Left colon (tissue), 2 donors: Measurements from ENCODE around the gene TRIP13. TPM values are rescaled to one million over a fixed set of nuclear protein-coding genes. Genes with fewer than 3 reads are reported as not detected.
"Not testable (repeated sequence)": the region's sequence is repeated elsewhere in the genome, so short reads cannot be mapped to it uniquely, and the experiment has no call there.

Experiments
- ATAC-seq: fragments of 200-7000 bp; cut with Tn5 transposase; one replicate; pipeline ENCODE4 v1.9.1; 2020; ENCODE audit warnings: mild to moderate bottlenecking, moderate library complexity
- DNase-seq, 2 donors: peaks; one replicate each; pipeline ENCODE4 v3.0.0-alpha.2; 2020
- intact Hi-C, 2 donors: fragments of 100-400 bp; cut with DNase I in 1 of 2; cut with micrococcal nuclease in 1 of 2; formaldehyde crosslinking; loops; one replicate each; pipeline versions ENCODE4 v1.11.2 to v1.14.0; 2022; cut with DNase I, micrococcal nuclease
- total RNA-seq, 2 donors: library from RNA; stranded (reverse); fragmentation: NEBNext Ultra II Directional; extraction: Animal tissue kit (Norgen Biotek cat#: 25700); gene quantifications; one replicate each; pipeline ENCODE4 v1.2.1, GENCODE V29; 2021
- donor health status: DM: no; HTN: no; CAD: no.
- donor health status: DM: yes; HTN: yes; CAD: no.

Gene TRIP13
- total RNA-seq, 2 donors from 2014 or later, result 2.1 to 4.3 TPM

DNA sequence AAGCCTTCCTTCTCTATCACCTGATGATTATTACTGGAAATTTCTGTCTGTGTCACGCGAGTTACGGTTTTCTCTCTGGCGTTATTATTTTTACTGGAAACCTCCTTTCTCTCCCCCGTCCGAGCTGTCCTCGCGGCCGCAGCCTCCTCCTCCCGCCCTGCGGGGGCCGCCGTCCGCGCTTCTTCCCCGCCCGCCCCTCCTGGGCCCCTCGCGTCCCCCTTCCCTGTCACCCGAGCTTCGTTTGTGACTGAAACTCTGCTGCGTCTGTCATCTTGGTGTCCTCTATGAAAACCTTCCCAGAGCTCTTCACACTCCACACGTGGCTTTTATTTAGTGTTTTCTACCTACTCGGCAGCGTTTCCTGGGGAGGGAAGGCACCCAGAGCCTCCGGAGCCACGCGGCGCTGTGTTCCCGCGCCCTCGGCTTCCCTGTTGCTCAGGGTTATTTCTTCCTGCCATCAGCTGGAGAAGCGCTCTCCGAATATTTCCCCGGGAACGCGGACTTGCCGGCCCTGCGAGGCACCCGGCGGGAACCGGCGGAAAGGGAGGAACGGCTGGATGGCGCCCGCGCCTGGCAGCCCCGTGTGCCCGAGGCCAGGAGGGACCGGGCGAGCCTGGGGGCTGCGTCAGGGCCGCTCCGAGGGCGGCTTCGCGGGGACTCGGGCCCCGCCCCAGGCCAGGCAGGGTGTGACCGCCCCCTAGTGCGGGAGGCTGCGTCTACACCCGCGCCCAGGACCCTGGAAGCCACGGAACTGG is 33.9 kb downstream of the TRIP13 start:
- peak; percentile 61 for ATAC-seq
- DNase-seq, result peak in 1 of 2 donors; percentile 27

DNA sequence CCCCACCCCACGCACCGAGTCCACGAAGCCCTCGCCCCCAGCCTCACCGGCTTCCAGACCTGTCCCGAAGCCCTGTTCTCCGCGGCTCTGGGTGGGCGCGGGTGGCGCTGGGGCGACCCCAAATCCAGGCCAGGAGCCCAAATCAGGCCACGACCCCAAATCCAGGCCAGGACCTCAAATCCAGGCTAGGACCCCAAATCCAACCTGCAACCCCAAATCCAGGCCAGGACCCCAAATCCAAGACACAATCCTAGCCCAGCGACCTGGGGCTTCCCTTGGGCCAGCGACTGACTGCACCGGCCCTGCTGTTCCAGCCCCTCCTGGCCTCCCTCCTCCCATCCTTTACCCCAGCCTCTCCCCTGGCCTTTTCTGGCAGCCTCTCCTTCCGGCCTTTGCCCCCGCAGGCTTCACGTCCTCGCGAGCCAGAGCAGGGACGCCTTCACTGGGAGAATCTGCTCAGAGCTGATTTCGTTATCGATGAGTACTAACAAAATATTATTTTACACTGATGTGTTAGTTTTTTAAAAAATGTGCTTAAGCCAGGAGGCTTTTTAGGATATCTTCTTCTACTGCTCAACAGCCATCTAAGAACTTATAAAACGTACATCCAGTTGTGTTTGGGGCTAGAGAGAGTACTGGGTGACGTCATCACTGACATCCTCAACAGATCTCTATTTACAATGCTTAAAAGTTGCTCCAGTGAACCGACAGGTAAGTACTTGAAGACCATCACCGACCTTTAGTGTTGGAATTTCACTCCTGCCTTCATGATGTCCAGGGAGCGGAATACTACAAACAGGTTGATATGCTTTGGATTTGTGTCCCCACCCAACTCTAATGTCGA is 34.7 kb downstream of the TRIP13 start:
- intact Hi-C loops, result loop anchor here (10.0 kb wide), 1 partner anchor 217 kb away; no protein-coding TSS in a partner anchor
- ATAC-seq, result no peak
- DNase-seq, result no peak

More for the DNA sequence above, 33.9 kb downstream of the TRIP13 start:
- intact Hi-C loops, result loop anchor here (10.0 kb wide), 1 partner anchor 218 kb away; no protein-coding TSS in a partner anchor

DNA sequence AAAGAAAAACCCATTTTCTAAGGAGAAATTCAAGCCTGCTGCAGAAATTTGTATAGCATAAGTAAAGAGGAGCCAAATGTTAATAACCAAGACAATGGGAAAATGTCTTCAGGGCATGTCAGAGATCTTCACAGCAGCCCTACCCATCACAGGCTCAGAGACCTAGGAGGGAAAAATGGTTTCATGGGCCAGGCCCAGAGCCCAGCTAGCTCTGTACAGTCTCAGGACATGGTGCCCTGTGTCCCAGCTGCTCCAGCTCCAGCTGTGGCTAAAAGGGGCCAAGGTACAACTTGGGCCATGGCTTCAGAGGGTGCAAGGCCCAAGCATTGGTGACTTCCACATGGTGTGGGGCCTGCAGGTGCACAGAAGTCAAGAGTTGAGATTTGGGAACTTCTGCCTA is 36.5 kb downstream of the TRIP13 start:
- not testable (repeated sequence) for DNase-seq, ATAC-seq
- intact Hi-C loops, result loop anchor here (10.0 kb wide), 1 partner anchor 216 kb away; no protein-coding TSS in a partner anchor

DNA sequence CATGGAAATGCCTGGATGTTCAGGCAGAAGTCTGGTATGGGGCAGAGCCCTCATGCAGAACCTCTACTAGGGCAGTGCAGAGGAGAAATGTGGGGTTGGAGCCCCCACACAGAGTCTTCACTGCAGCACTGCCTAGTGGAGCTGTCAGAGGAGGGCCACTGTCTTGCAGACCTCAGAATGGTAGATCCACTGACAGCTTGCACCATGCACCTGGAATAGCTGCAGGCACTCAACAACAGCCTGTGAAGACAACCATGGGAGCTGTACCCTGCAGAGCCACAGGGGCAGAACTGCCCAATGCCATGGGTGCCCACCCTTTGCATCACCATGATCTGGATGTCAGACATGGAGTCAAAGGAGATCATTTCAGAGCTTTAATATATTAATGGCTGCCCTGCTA is 36.9 kb downstream of the TRIP13 start:
- intact Hi-C loops, result loop anchor here (10.0 kb wide), 1 partner anchor 215 kb away; no protein-coding TSS in a partner anchor
- ATAC-seq (no peak), DNase-seq (no peak)

DNA sequence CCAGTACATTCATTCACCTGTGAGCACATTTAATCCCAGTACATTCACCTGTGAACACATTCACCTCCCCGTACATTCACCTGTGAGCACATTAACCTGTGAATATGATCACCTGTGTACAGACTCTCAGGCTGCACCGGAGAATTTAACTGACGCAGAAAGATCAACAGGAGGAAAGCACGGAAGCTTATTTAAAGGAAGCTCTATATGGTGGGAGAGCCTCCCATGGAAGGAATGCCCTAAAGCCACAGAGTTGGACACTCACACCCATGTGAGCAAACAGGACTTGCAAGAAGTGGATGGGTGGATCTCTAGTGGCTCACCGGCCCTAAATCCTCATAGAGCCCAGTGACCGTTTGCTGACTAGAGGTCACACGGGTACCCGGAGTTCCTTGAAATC is 38.2 kb downstream of the TRIP13 start:
- ATAC-seq (peak; percentile 82), DNase-seq (no peak)
- intact Hi-C loops, result no loop called here

DNA sequence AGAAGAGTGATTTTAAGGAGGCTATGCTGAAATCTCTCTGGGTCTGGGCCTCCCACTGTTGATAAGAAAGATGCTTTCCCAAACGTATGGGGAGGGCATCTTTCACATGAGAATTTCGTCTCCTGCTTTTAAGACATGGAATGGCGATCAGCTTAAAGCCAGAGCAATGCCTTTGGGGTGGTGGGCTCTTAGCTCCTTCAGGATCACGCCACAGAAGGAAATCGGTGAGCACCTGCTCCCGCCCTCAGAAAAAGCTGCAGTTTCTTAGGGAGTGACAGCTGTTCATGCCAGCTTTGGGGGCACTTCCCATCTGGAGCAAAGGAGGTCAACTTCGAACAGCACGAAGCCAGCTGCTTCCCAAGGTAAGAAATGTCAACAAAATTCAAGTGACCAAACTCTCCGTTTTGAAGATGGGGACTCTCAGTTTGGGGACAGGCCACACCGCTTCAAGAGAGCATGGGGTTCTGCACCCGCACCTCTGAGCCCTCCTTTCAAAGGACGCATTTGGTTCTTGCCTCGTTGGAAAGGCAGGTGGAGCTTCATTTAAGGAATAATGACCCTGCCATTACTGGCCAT is 39.0 kb downstream of the TRIP13 start:
- no peak for DNase-seq
- intact Hi-C loops, result no loop called here
- no peak for ATAC-seq

DNA sequence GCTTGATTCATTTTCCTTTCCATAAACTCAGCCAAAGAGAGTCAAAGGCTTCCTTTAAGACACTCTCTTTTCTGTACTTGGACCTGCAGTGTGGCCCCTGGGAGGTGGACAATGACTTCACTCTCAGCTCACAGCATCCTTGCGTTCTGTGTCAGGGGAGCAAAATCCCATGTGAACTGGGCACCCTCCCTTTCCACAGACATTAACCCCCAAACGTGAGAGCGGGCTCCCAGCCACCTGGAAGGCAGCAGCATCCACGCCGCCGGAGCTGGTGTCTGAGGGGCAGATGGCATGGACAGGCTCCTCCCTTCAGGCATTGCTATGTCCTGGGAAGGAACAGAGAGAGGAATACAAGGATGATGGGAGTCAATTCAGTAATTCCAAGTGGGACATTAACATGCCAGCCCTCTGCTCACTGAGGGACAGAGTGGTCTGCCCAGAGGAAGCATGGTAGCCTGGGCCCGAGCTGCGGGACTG is 39.5 kb downstream of the TRIP13 start:
- DNase-seq (no peak), ATAC-seq (no peak)
- intact Hi-C loops, result no loop called here

DNA sequence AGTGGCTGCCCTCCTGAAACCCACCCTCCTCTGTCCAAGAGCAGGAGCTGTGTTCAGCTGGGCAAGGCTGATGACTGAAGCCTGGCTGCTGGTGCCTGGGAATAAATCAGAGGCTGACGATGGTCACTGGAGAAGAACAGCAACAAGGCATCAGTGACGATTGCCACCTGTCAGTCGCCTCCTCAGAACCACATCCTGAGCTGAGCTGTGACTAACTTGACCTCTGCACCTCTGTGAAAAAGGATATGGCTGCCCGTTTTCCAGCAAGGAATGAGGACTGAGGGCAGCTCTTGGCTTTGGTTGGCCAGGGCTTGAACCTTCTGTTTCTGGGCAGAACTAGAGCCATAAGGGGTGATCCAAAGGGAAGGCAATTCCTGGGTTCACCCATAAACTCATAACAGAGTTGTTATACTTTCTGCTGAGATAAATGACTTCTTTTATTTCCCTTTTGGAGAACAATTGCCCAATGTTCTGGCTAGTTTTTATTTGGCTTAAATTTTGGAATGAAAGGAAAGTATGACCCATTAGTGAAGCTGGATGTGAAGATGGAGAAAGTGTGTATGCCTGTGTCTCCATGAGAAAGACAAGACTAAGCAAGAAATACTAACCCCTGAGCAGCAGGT is 40.1 kb downstream of the TRIP13 start:
- ATAC-seq (no peak), DNase-seq (no peak)
- intact Hi-C loops, result no loop called here

DNA sequence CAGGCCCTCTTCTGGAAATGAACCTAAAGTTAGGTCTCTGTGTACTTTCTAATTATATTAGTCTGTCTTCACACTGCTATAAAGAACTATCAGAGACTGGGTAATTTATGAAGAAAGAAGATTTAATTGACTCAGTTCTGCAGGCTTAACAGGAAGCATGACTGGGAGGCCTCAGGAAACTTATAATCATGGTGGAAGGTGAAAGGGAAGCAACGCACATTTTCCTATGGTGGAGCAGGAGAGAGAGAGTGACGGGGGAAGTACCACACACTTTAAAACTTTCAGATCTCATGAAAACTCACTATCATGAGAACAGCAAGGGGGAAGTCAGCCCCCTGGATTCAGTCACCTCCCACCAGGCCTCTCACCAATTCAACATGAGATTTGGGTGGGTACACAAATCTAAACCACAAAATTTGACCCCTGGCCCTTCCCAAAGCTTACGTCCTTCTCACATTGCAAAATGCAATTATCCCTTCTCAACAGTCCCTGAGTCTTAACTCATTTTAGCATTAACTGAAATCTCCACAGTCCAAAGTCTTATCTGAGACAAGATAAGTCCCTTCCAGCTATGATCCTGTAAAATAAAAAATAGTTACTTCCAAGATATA is 40.7 kb downstream of the TRIP13 start:
- DNase-seq, result no peak
- no peak for ATAC-seq

DNA sequence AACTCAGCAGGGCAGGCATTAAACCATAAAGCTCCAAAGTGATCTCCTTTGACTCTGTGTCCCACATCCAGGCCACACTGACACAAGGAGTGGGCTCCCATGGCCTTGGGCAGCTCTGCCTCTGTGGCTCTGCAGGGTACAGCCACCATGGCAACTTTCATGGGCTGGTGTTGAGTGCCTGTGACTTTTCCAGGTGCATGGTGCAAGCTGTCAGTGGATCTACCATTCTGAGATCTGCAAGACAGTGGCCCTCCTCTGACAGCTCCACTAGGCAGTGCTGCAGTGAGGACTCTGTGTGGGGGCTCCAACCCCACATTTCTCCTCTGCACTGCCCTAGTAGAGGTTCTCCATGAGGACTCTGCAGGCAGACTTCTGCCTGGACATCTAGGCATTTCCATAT is 41.3 kb downstream of the TRIP13 start:
- intact Hi-C loops, DNase-seq: not testable (repeated sequence)

More for the DNA sequence above, 40.7 kb downstream of the TRIP13 start:
- intact Hi-C loops, result no loop called here

DNA sequence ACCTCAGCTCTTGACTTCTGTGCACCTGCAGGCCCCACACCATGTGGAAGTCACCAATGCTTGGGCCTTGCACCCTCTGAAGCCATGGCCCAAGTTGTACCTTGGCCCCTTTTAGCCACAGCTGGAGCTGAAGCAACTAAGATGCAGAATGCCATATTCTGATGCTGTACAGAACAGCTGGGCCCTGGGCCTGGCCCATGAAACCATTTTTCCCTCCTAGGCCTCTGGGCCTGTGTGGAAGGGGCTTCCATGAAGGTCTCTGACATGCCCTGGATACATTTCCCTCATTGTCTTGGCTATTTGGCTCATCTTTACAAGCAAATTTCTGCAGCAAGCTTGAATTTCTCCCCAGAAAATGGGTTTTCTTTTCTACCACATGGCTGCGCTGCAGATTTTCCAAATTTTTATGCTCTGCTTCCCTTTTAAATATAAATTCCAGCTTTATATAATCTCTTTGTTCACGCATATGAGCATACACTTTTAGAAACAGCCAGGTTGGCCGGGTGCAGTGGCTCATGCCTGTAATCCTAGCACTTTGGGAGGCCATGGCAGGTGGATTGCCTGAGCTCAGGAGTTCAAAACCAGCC is 41.8 kb downstream of the TRIP13 start:
- DNase-seq, ATAC-seq, intact Hi-C loops: not testable (repeated sequence)

More for the DNA sequence above, 41.3 kb downstream of the TRIP13 start:
- not testable (repeated sequence) for ATAC-seq

DNA sequence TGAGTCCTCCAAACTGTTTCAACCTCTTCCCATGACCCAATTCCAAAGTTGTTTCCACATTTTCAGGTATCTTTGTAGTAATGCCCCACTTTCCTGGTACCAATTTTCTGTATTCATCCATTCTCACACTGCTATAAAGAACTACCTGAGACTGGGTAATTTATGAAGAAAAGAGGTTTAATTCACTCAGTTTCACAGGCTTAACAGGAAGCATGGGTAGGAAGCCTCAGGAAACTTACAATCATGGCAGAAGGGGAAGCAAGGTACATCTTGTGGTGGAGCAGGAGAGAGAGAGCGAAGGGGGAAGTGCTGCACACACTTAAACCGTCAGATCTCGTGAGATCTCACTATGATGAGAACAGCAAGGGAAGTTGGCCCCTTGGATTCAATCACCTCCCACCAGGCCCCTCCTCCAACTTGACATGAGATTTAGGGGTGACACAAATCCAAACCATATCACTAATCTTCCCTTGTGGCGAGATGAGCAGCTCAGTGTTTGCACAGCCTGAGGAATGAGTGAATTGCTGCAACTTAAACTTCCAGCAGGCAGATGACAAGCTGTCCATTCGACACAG is 42.9 kb downstream of the TRIP13 start:
- ATAC-seq, result no peak
- DNase-seq, result no peak
- intact Hi-C loops, result no loop called here

DNA sequence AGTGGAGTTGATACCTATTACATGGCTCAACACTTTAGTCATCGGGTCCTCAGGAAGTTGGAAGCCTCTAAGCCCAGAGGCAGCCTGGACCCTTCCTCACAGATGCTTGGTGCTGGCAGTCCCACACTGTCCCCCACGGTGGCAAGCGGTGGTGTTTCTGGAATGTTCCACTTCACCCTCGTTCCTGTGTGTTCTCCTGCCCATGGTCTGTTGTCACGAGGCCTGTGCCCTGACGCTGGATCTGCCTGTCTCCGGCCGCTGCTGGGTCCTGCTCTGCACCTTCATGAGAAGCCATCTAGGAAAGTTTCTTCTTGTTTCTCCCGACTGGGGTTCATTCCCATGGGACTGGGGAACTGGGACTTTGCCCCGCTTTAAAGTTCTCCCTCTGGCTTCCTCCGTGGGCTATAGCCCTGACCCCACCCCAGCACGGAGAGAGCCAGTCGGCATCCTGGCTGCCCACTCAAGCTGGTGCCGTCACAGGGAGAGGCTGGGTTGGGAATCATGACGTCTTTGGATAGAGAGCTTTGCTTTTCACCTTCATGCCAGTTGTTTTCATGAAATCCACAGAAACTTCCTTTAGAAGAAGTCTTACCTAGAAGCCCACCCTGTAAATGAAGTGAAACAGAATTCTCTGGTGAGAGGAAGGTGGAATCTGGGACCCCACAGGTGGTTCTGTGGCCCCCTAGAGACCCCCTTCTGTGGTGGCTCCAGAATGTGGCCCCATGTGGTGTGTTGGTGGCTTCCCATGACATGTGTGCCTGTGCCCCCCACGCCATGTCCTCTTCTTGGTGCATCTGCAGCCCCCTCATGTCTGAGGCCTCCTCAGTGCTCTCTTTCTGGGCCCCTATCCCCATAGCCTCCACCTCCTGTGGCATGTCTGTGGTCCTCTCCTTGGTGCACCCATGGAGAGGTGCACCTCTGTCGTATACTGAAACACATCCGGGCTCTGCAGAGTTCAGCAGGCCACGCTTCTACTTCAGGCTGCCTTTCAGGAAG is 43.8 kb downstream of the TRIP13 start:
- ATAC-seq (no peak), DNase-seq (no peak)
- intact Hi-C loops, result no loop called here

DNA sequence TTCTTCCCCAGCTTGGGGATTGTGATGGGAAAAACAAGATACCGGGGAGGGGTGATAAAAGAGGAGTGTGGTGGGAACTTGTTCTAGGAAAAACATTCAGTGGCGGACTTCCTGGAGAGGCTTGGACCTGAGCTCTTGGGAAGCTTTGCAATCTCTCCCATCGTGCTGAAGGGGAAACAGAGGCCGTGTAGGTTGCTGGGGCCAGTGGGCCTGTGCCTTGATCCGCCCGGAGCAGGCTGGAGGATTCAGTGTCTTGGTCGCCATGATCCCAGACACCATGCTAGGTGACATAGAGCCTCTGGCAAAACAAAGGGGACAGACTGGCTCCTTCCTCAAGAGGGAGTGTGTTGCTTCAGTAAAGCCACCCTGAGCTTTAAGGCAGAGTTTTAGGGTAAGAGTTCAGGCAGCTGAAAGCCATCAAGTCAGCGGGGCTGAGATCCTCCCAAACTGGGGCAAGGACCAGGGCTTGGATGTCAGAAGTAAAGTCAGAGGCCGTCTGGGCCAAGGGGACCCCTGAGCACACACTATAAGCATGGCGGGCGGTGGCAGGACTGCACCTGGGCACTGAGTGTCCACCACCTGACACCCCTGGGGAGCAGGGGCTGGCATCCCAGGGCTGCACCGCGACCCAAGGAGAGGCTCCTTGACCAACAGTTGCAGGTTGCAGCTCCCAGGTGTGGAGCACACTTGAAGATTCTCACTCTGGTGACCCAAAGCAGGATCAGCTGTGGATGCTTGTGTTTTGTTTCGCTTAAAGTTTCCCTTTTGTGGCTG is 44.7 kb downstream of the TRIP13 start:
- no peak for ATAC-seq
- intact Hi-C loops, result no loop called here
- DNase-seq, result no peak

DNA sequence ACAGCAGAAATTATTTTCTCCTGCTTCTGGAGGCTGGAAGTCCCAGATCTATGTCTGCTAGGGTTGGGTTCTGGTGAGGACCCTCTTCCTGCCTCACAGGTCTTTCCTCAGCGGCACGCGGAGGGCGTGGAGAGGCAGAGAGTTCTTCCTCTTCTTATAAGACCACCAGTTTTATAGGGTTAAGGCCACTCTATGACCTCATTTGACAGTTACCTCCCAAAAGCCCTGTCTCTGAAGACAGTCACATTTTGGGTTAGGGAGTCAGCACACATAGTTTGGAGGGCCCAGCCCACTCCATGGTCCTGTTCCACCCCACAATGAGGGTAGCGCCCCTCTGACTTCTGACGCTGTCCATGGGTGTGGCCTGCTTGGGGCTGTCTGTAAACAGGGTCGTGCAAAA is 46.7 kb downstream of the TRIP13 start:
- intact Hi-C loops, result no loop called here
- ATAC-seq (no peak), DNase-seq (no peak)

DNA sequence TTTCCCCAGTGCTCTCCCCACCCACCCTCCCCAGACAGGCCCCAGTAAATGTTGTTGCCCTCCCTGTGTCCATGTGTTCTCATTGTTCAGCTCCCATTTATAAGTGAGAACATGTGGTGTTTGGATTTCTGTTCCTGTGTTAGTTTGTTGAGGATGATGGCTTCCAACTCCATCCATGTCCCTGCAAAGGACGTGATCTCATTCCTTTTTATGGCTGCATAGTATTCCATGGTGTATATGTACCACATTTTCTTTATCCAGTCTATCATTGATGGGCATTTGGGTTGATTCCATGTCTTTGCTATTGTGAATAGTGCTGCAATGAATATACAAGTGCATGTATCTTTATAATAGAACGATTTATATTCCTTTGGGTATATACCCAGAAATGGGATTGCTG is 48.1 kb downstream of the TRIP13 start:
- ATAC-seq, DNase-seq, intact Hi-C loops: not testable (repeated sequence)
